Keratinocyte (primary cell): ENCODE measurements around the gene CADM2. TPM values are rescaled to one million over a fixed set of nuclear protein-coding genes. Genes with fewer than 3 reads are reported as not detected.

Experiments used
- DNase-seq: peaks from one replicate; pipeline ENCODE4 v3.0.0-alpha.2; 2011; ENCODE audit warnings: low read depth, missing footprints, low spot score
- FAIRE-seq: peaks from 2 replicates; lab custom pipeline; 2011; peaks lifted over from hg19 to GRCh38; lab: Jason Lieb, UNC
- H2AFZ ChIP-seq: 2 replicates; pipeline ENCODE4 v1.6.0; 2012; ENCODE audit warnings: low read length, control low read depth, inconsistent platforms; ENCODE audit not compliant: control insufficient read depth
- H3K27ac ChIP-seq: 2 replicates; pipeline ENCODE4 v1.5.1; 2011; ENCODE audit warnings: low read length; ENCODE audit not compliant: control insufficient read depth, insufficient read depth
- H3K27me3 ChIP-seq: 3 replicates; pipeline ENCODE4 v1.6.0; 2011; ENCODE audit warnings: low read length; ENCODE audit not compliant: control insufficient read depth, insufficient read depth; ENCODE audit errors: extremely low read depth
- H3K36me3 ChIP-seq, 2 experiments: 2 replicates in 1 of 2; 3 replicates in 1 of 2; pipeline ENCODE4 v1.5.1; 2011; ENCODE audit warnings: low read length in 2 of 2, mild to moderate bottlenecking in 1 of 2; ENCODE audit not compliant: control insufficient read depth in 2 of 2, insufficient read depth in 2 of 2; ENCODE audit errors: extremely low read depth in 1 of 2
- H3K4me1 ChIP-seq: 3 replicates; pipeline ENCODE4 v1.5.1; 2011; ENCODE audit warnings: low read length; ENCODE audit not compliant: control insufficient read depth, insufficient read depth; ENCODE audit errors: extremely low read depth
- H3K4me2 ChIP-seq: 3 replicates; pipeline ENCODE4 v1.6.0; 2011; ENCODE audit warnings: low read depth, low read length; ENCODE audit not compliant: control insufficient read depth, insufficient read depth; ENCODE audit errors: extremely low read depth
- H3K4me3 ChIP-seq, 3 experiments: fragments of 200-600 bp in 1 of 3; sonication (generic) in 1 of 3; 2 replicates in 2 of 3; 3 replicates in 1 of 3; pipeline ENCODE4 v1.5.1; 2011 to 2016; ENCODE audit warnings: low read length in 3 of 3, mild to moderate bottlenecking in 3 of 3, control low read depth in 2 of 3, inconsistent platforms in 1 of 3, low read depth in 1 of 3, mixed read lengths in 1 of 3, mixed run types in 1 of 3, moderate library complexity in 1 of 3; ENCODE audit not compliant: control insufficient read depth in 2 of 3, insufficient read depth in 2 of 3; ENCODE audit errors: extremely low read depth in 1 of 3
- H3K79me2 ChIP-seq: 2 replicates; pipeline ENCODE4 v1.6.0; 2012; ENCODE audit warnings: low read length; ENCODE audit not compliant: control insufficient read depth, insufficient read depth
- H3K9ac ChIP-seq: 3 replicates; pipeline ENCODE4 v1.6.0; 2011; ENCODE audit warnings: low read length; ENCODE audit not compliant: control insufficient read depth, insufficient read depth; ENCODE audit errors: extremely low read depth
- H3K9me1 ChIP-seq: 3 replicates; pipeline ENCODE4 v1.6.0; 2011; ENCODE audit warnings: low read length; ENCODE audit not compliant: control insufficient read depth, insufficient read depth; ENCODE audit errors: extremely low read depth
- H3K9me3 ChIP-seq: 2 replicates; pipeline ENCODE4 v1.5.1; 2012; ENCODE audit warnings: low read depth, low read length; ENCODE audit not compliant: control insufficient read depth
- H4K20me1 ChIP-seq: 3 replicates; pipeline ENCODE4 v1.6.0; 2011; ENCODE audit warnings: low read length; ENCODE audit not compliant: control insufficient read depth, insufficient read depth; ENCODE audit errors: extremely low read depth
- EZH2 ChIP-seq: IDR thresholded peaks from one replicate; pipeline ENCODE4 v1.6.1; 2012; ENCODE audit warnings: inconsistent platforms, mild to moderate bottlenecking, low read length, moderate library complexity
- dilution Hi-C: fragments of 300-500 bp; cut with MboI; formaldehyde crosslinking; loops from one replicate; pipeline ENCODE4 v1.7.0; 2020; ENCODE audit warnings: low sequenced_read_pairs; ENCODE audit not compliant: extremely low pct_ligation_motif_present
- polyA plus RNA-seq, 5 experiments: library from polyadenylated mRNA; depleted of rRNA in 3 of 5; stranded (reverse) in 3 of 5; stranded (forward) in 1 of 5; unstranded in 1 of 5; fragments of >200 nt; gene quantifications; 1 replicate in 1 of 5; 2 replicates in 3 of 5; 3 replicates in 1 of 5; pipeline versions ENCODE4 v1.2.1 to v1.2.3, GENCODE V29; 2011 to 2012; ENCODE audit warnings: missing spikeins in 2 of 5, low read depth in 1 of 5, low replicate concordance in 1 of 5
- TF ChIP-seq, protein P1 (sequence below), 3 experiments: IDR thresholded peaks in 1 of 3; conservative IDR thresholded peaks in 1 of 3; optimal IDR thresholded peaks in 1 of 3; 2 replicates in 2 of 3; 3 replicates in 1 of 3; pipeline versions ENCODE3 to v1.5.1; 2011; ENCODE audit warnings: low read length in 3 of 3, mild to moderate bottlenecking in 3 of 3, moderate library complexity in 2 of 3, control low read depth in 1 of 3, inconsistent platforms in 1 of 3; ENCODE audit not compliant: insufficient read depth in 2 of 3; ENCODE audit errors: extremely low read depth in 1 of 3

CADM2 gene
- polyA plus RNA-seq, 1 donor (not counting 4 experiments of a cell fraction or from before 2014, with no cell fraction given), result not detected

DNA sequence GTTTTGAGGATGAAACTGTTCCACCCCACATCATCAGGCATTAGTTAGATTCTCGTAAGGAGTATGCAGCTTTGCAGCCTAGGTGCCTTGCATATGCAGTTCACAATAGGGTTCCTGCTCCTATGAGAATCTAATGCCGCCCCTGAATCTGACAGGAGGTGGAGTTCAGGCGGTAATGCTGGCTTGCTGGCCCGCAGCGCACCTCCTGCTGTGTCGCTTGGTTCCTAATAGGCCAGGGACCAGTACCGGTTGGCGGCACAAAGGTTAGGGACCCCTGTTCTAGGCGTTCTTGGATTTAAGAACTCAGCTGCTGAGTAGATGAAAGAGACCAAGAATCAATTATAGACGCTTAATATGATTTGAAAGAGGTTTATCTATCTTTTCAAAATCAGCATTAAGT, 595.4 kb downstream of the CADM2 start:
- dilution Hi-C loops, result no loop called here
- no peaks in the 10 kb centered on the region for H3K27me3 ChIP-seq
- TF ChIP-seq, protein P1, sequence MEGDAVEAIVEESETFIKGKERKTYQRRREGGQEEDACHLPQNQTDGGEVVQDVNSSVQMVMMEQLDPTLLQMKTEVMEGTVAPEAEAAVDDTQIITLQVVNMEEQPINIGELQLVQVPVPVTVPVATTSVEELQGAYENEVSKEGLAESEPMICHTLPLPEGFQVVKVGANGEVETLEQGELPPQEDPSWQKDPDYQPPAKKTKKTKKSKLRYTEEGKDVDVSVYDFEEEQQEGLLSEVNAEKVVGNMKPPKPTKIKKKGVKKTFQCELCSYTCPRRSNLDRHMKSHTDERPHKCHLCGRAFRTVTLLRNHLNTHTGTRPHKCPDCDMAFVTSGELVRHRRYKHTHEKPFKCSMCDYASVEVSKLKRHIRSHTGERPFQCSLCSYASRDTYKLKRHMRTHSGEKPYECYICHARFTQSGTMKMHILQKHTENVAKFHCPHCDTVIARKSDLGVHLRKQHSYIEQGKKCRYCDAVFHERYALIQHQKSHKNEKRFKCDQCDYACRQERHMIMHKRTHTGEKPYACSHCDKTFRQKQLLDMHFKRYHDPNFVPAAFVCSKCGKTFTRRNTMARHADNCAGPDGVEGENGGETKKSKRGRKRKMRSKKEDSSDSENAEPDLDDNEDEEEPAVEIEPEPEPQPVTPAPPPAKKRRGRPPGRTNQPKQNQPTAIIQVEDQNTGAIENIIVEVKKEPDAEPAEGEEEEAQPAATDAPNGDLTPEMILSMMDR (optimal IDR thresholded peaks at IDR 0.05 in 1 of 3, IDR thresholded peaks at IDR 0.05 in 1 of 3, conservative IDR thresholded peaks at IDR 0.05 in 1 of 3; ENCODE audit: extremely low read depth in 1 of 3, insufficient read depth in 2 of 3, low read length in 3 of 3), result no peak
- TF ChIP-seq EZH2, result no peak
- no peaks in the 10 kb centered on the region for H4K20me1 ChIP-seq
- FAIRE-seq (no peak), DNase-seq (no peak)
- H3K4me3 ChIP-seq, result no peak overlapping the region
- H3K27ac ChIP-seq, result no peak overlapping the region
- H3K79me2 ChIP-seq, result no peaks in the 10 kb centered on the region
- no peaks in the 10 kb centered on the region for H3K9me1 ChIP-seq
- no peaks in the 10 kb centered on the region for H3K36me3 ChIP-seq
- H3K4me2 ChIP-seq, result no peak overlapping the region
- H3K9me3 ChIP-seq, result no peaks in the 10 kb centered on the region
- no peak overlapping the region for H2AFZ ChIP-seq
- H3K4me1 ChIP-seq, result no peaks in the 10 kb centered on the region
- H3K9ac ChIP-seq, result no peak overlapping the region

DNA sequence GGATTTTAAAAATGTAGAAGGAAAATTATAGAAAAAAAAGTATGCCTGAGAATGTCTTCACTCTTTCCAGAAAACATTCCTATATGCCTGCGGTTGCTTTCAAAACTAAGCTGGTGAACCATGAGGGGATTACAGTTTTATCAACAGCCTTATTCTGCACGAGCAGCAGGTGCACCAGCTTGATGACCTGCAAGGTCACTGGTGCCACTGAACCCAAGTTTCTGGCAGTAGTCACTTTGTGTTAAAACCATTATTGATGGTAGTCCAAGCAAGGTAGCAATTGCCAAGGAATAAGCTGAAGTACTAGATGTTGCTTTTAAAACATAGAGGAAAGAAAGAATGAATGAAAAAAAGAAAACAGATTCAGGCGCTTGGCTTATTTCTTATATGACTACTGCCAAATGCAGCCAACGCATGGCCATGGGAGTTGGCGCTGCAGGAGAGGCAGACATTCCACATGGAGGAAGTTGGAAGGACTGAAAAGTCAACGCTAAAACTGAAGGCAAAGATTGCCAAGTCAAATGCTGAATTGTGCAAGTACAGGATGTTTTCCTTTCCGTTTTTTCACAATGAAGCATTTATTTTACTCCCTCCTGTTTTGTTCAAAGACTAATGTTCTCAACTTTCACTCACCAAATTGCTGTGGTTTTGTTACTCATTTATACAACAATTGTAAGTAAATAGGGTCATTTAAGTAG, 601.4 kb downstream of the CADM2 start:
- Histone ChIP-seq H3K9ac (no peak overlapping the region), H3K79me2 (no peaks in the 10 kb centered on the region), H3K9me3 (no peaks in the 10 kb centered on the region), H4K20me1 (no peaks in the 10 kb centered on the region), H3K36me3 (no peaks in the 10 kb centered on the region), H3K9me1 (no peaks in the 10 kb centered on the region), H3K4me3 (no peak overlapping the region), H3K27me3 (no peaks in the 10 kb centered on the region), H3K4me2 (no peak overlapping the region), H2AFZ (no peak overlapping the region), H3K27ac (no peak overlapping the region), H3K4me1 (no peaks in the 10 kb centered on the region)
- dilution Hi-C loops, result no loop called here
- TF ChIP-seq, protein P1 (optimal IDR thresholded peaks at IDR 0.05 in 1 of 3, IDR thresholded peaks at IDR 0.05 in 1 of 3, conservative IDR thresholded peaks at IDR 0.05 in 1 of 3; ENCODE audit: extremely low read depth in 1 of 3, insufficient read depth in 2 of 3, low read length in 3 of 3), result no peak
- TF ChIP-seq EZH2, result no peak
- no peak for DNase-seq
- FAIRE-seq, result no peak
